NCI-H1436 (cell line): ENCODE data around the gene MOB3B.

Source experiments
- DNase-seq: peaks from one replicate; lab custom pipeline; 2025; lab: John Stamatoyannopoulos, UW

MOB3B gene

GRCh38 chr9:27391040-27391895 lies 138.3 kb downstream of the MOB3B start:
- no peak for DNase-seq

- no peak for DNase-seq
Measured at GRCh38 chr9:27388150-27388549, 141.5 kb downstream of the MOB3B start.

GRCh38 chr9:27387722-27388121 lies 141.9 kb downstream of the MOB3B start:
- DNase-seq: no peak

GRCh38 chr9:27386571-27387091 lies 143.0 kb downstream of the MOB3B start:
- no peak for DNase-seq

GRCh38 chr9:27385606-27386322 lies 143.8 kb downstream of the MOB3B start:
- peak; percentile 35 for DNase-seq

- DNase-seq: no peak
Measured at GRCh38 chr9:27384262-27385014, 145.2 kb downstream of the MOB3B start.

GRCh38 chr9:27383524-27383923 lies 146.1 kb downstream of the MOB3B start:
- DNase-seq: no peak

- DNase-seq: no peak
Measured at GRCh38 chr9:27382975-27383374, 146.6 kb downstream of the MOB3B start.

- no peak for DNase-seq
Measured at GRCh38 chr9:27382308-27382707, 147.3 kb downstream of the MOB3B start.

- DNase-seq: no peak
Measured at GRCh38 chr9:27379311-27380251, 150.0 kb downstream of the MOB3B start.

- no peak for DNase-seq
Measured at GRCh38 chr9:27377811-27378456, 151.7 kb downstream of the MOB3B start.

- no peak for DNase-seq
Measured at GRCh38 chr9:27377147-27377807, 152.3 kb downstream of the MOB3B start.

GRCh38 chr9:27373851-27374250 lies 155.8 kb downstream of the MOB3B start:
- no peak for DNase-seq

- no peak for DNase-seq
Measured at GRCh38 chr9:27372615-27373014, 157.0 kb downstream of the MOB3B start.

GRCh38 chr9:27371382-27371781 lies 158.2 kb downstream of the MOB3B start:
- no peak for DNase-seq

GRCh38 chr9:27369591-27369990 lies 160.0 kb downstream of the MOB3B start:
- DNase-seq: no peak

- DNase-seq: no peak
Measured at GRCh38 chr9:27368316-27368985, 161.2 kb downstream of the MOB3B start.

- no peak for DNase-seq
Measured at GRCh38 chr9:27367921-27368315, 161.7 kb downstream of the MOB3B start.

GRCh38 chr9:27367175-27367798 lies 162.3 kb downstream of the MOB3B start:
- DNase-seq: no peak
